ENCODE results near the gene VANGL1.

The VANGL1 gene

GRCh38 chr1:115669886-115670285 lies 28.1 kb downstream of the VANGL1 start:
- no peak for DNase-seq

- peak; percentile 93 for DNase-seq
These were observed 28.9 kb downstream of the VANGL1 start for GRCh38 chr1:115670476-115671175.

DNA sequence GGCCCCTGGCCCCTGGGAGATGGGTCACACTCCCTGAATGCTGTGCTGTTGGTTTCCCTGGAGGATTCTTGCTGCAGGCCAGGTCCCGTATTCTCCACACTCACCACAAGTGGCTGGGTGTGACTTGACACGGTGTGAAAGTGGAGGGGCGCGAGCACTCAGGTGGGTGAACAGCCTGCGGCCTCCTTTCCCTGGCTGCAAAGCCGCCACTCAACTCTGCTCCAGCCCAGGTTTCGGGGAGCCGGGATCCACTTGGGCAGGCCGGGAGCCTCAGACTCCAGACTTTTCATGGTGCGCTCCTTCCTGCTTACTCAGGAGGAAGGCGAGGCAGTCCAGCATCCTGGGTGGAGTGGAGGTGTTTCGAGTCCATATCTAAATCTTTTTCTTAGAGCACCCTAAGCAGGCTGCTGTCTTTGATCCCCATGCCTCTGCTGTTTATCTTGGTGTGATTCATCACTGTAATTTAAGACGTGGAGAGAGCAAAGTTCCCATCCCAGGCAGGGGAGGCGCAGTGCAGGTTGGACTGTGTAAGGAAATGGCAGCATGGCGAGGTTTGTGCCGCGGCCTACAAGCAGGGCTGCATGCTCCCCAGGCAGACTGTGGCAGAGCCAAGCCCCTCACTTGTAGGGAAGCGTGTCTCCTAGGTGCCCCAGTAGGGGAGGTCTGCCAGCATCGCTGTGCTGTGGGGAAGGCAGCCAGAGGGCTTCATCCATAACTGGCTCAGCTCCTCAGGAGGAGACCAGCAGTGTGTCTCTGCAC lies 29.6 kb downstream of the VANGL1 start:
- DNase-seq, result peak; percentile 9

DNA sequence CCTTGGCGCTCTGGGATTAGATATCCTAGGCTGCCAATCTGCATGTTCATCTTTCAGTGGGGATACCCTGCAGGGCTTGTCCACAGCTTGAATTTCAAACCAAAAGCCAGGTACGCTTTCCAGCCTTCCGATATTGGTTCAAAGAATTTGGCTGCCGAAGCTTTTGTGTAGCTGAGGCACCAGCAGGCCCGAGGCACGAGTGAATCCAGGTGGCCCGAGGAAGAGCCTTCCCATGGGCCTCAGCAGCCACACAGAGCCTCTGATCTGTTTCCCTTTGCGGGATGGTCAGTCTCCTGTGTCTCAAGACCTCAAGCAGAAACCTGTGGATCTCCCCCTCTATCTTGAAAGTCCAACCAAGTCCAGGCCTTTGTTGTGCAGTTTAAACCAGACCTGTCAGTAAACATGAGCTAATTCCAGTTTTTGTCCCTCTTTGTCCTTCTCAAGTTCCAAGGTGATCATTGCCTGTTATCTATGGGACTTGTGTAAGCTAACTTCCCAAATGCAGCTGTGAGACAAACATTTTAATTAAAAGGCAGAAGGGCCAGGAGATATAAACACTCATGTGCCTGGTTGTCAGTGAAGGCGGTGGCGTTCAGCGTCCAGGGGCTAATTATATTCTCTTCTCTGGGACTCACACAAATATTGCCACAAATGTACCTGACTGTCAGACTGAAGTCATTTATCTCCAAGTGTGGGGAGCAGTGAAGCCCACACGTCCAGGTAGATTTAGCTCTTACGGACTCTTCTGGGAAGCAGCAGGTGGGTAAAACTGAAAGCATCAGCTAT lies 30.6 kb downstream of the VANGL1 start:
- DNase-seq, result no peak

GRCh38 chr1:115676498-115677181 lies 34.9 kb downstream of the VANGL1 start:
- DNase-seq, result no peak

DNA sequence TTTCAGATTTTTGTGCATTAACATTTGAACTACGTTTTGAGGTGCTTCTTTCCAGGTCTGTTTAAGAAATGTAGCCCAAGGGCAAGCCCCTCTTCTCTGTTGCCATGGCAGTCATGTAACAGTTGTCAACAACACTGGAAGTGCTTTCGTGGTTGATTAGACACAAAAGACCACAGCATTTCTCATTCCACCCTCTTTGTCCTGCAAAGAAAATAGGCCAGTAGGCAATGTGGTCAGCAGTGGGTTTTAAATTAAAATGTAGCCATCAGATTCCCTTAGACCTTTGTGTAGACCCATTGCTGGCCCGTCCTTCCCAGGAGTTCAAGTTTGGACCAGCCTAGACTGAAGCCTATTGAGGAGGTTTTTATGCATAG lies 35.4 kb downstream of the VANGL1 start:
- DNase-seq, result peak; percentile 10

GRCh38 chr1:115677565-115677964 lies 35.8 kb downstream of the VANGL1 start:
- DNase-seq, result no peak

GRCh38 chr1:115678141-115678540 lies 36.4 kb downstream of the VANGL1 start:
- no peak for DNase-seq

DNA sequence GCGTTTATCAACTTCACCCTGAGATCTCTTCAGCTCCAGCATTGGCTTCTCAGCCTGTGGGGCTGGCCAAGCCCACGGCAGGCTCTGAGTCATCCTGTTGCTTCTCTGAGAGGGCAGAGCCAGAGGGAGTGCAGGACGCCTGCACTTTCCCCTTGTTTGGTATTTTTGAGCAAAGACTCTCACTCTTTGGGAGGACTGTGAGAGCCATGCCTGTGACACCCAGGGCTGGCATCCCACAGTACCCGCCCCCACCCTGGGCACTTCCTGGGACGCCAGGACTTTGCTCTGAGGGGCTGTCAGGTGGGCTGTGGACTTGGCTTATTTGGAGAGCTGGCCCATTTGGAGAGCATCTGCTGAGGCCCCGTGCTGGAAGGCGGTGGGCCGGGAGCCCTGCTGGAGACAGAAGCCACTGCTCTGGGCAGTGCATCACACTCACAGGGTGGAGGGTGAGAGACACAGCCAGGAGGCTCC lies 37.4 kb downstream of the VANGL1 start:
- DNase-seq, result no peak

DNA sequence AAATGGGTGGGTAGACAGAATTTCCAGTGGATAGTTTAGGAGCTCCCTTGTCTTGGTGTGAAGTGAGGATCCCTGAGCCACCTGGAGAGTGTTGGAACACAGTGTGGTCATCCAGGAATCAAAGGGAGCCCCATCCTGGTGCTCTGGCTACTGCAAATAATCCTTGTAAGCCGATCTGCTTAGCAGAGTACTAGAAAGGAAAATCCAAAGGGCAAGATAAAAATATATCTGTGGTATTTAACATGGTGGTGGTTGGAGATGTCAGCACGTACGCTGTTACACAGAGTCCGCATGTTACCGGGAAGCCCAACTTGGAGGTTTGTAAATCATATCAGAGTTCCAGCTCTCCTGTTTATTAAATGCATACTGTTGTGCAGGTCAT lies 39.0 kb downstream of the VANGL1 start:
- no peak for DNase-seq

GRCh38 chr1:115682792-115683191 lies 41.0 kb downstream of the VANGL1 start:
- DNase-seq, result no peak

GRCh38 chr1:115685029-115685705 lies 43.4 kb downstream of the VANGL1 start:
- DNase-seq, result no peak

DNA sequence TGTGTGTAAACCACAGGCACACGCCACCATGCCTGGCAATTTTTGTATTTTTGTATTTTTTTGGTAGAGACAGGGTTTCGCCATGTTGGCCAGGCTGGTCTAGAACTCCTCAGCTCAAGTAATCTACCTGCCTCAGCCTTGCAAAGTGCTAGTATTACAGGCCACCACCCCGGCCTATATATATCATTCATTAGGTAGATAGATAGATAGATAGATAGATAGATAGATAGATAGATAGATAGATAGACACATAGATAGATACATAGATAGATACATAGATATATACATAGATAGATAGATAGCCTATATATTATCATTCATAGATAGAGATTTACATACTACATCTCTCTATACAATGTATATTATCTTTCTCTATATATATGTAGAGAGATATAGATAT lies 46.0 kb downstream of the VANGL1 start:
- DNase-seq, result no peak

GRCh38 chr1:115690972-115691371 lies 49.2 kb downstream of the VANGL1 start:
- DNase-seq, result no peak

- no peak for DNase-seq
These were observed 50.5 kb downstream of the VANGL1 start for GRCh38 chr1:115692224-115692623.

GRCh38 chr1:115694805-115695204 lies 53.0 kb downstream of the VANGL1 start:
- no peak for DNase-seq

GRCh38 chr1:115697619-115698018 lies 55.8 kb downstream of the VANGL1 start:
- no peak for DNase-seq

DNA sequence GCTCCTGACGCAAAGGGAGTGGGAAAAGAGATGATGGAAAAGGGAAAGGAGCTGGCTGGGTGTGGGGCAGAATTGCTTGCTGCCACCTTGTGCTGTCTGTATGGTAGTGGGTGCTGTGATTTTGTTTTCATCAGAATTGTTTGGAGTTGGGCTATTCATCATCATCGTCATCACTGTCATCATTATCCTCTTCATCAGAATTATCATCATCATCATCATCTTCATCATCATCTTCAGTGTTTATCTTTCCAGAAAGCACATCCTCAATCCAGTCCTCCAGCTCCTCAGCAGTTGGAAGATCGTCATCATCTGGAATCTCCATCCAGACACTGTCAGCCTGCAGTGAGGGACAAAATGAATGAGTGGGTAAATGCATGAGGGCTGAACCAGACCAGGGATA lies 59.3 kb downstream of the VANGL1 start:
- no peak for DNase-seq

GRCh38 chr1:115702959-115703358 lies 61.2 kb downstream of the VANGL1 start:
- no peak for DNase-seq

- DNase-seq, result no peak
These were observed 63.5 kb downstream of the VANGL1 start for GRCh38 chr1:115705085-115705951.

- DNase-seq, result no peak
These were observed 64.2 kb downstream of the VANGL1 start for GRCh38 chr1:115705963-115706362.
